ENCODE data around the gene HABP4.
"Not testable (repeated sequence)": the region's sequence is repeated elsewhere in the genome, so short reads cannot be mapped to it uniquely, and the experiment has no call there.

The HABP4 gene

DNA sequence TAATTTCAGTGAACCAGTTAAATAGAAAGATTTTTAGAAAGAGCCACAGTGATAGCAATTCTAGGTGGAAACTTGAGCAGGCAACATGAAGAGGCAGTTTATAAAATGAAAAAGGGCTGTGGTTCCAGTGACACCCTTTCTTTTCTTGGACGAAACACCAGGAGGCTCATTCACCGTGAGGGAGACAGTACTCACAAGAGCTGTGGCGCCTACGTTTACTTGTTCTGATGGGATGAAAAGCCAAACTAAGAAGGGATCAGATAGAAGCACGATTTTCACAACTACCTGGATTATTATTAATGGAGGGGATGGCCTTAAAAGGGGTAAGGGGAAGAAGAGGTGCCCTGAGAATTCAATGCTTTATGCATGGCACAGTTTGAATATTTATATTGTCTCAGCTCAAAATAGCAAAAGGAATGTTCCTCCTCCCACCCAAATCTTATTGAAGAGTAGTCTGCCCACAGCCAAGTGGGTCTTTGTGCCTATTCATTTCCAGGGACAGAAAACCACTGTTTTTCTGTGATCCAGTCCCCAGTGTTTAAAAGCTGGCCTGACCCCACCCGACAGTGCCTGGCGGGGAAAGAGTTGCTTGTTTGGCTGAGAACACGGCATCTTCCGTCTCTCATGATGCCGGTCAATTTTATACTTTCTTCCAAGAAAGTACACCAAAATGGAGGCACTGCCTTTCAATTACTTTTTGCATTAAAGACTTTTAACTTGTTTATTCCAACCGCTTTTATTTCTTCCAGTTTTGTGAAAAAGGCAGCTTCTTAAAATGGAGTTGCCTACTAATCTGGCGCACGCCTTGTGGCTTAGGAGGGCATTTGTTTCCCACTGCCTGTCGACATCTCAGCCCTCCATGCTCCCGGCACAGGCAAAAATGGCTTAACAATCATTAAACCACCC lies 51.9 kb downstream of the HABP4 start:
- DNase-seq, result no peak

DNA sequence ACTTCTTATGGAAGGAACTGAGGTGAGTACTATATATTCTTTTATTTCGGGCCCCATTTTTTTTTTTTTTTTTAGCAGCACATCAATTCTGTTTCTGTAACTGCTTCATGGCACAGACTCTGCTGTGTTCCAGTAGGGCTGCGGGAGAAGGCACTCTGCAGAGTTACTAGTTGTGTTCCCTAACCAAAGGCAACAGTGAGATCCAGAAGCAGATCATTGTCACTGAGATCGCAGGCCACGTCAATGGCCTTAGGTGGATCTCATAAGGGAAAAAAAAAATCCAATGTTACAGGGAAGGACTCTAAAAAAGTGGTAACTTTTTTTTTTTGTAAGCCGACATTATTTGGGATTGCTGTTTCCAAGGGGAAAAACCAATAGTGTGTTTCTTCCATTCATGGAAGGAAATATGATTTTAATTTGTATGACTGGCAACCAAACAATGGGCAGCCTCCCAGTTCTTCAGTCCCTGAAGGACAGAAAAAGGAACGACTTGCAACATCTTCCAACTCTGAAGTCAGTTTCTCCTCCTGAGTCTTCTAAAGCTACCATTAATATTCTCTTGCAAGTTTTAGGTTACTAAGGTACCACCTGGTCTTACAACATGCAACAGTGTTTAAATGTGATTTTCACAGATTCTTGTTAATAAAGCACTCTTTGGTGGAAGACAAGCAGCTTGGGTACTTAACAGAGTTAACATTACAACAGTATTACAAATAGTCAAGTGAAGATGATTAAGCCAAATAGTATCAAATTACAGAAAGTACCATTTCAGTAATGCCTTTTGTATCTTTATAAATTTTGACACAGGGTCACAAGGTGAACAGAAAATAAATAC lies 52.8 kb downstream of the HABP4 start:
- no peak for DNase-seq

DNA sequence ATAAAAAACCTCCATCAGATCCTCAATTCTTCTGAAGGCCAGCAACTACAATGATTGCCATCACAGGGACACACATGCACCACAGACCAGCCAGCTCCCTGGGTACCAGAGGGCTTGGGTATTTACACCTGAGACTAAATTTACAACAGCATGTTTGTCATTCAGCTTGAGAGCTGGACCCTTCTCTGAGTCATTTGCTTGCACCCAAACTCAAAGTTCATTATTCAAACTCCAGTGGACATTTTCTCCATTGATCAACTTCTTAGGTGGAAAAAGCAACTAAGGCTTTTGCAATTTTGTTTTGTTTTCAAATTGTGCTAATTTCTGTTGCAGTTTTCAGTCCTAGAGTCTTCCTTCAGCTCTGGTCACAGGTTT lies 53.4 kb downstream of the HABP4 start:
- not testable (repeated sequence) for DNase-seq

DNA sequence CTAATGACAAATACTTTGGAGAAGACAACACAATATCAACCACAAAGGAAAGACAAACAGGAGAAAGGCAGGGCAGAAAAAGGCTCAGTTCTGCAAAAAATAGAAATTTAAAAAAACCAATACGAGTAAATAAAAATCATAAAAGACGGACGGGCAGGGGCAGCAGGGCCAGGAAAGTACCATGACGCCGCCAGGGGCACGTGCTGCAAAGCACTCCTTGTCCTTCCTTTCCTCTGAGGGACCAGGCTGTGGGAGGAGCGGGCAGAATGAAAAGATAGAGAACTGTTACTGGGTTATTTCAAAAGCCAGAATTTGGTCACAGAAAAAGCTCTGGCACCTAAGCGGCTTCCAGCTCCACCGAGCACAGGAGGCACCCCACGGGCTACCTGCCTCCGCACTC lies 53.9 kb downstream of the HABP4 start:
- no peak for DNase-seq

DNA sequence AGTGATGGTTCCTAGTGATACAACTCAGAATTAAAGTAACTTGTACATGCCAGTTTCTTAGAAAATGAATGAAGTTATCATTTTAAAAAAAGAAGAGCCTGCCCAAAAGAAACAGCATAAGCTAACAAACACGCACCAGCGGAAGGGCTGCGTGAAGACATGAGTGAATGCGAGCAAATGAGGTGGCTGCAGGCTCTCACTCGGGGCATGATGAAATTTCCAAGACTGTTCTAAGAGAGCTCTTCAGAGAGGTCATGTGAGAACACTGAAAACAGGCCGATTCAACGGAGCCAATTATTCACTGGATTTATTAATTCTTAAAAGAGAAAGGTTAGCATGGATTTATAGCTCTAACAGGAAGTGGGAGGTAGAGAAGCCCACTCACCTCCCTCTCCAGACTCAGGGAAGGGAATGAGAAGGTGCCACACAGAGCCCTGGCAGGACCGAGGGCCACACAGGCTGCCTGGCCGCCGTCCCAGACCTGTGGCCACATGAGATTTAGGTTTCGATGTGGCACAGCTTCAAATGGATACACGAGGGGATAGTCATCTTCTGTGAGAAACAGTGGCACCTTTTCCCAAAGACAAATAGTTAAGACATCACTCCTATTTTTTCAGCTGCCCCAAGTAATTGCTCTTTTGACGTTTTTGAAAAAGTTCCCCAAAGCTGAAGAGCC lies 55.5 kb downstream of the HABP4 start:
- no peak for DNase-seq

DNA sequence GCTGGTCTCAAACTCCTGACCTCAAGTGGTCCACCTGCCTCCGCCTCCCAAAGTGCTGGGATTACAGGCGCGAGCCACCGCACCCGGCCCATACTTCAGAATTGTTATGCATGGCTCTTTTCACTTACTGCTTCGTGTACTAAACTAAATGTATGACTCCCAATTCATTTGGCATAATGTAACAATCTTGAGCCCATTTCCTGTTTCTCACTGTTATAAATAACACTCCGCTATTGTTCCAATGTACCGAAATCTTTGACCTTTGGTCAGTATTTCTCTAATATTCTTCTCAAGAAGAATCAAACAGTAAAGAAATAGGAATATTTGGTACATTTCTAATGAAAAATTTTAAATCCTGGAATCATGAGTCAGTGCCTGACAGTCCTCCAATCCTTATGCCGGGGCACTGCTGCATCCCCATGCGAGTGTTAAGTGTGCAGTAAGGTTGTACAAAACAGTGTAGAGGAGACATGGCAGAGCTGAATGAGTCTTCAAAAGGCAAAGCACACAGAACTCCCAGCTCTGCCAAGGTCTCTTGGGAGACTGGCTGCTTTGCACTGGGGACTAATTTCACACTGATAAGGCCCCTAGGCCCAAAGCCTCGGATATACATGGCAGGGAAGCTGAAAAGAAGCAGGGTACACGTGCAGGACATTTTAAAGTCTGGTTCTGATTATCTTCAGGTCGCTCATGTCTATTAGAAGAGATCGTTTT lies 58.4 kb downstream of the HABP4 start:
- no peak for DNase-seq

DNA sequence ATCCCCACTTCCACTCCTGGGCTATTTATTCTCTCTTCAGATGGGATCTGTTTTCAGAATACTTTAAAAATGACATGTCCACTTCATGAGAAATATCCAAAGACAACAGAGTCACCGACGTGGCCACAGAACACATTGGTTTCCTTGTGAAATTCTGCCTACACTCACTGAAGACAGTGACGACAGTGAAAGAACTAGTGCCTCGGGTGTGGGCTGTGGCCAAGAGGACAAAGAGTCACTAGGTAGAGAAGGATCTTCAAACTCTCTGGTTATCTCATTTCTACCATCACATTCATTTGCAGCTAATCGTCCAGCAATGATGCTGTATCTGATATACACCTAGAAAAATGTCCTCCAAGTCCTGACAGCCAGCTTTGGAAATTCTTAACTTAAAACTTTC lies 59.1 kb downstream of the HABP4 start:
- no peak for DNase-seq

DNA sequence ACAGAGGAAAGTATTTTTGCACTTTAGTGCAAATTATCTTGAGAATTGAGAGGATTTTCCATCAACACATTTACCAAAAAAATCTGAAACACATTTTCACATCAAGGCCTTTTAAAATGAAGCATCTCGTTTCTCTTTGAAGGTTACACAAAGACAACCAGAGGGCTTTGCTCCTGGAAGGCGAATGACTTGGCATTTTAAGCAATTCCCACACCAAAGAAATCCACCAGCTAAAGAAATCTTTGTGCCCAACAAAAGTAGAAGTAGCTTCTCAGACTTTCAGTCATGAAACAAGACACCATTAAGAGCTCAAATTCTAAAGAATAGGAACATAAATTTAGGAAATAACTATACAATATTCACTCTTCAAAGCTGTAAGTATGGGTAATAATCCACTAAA lies 59.9 kb downstream of the HABP4 start:
- DNase-seq, result no peak

DNA sequence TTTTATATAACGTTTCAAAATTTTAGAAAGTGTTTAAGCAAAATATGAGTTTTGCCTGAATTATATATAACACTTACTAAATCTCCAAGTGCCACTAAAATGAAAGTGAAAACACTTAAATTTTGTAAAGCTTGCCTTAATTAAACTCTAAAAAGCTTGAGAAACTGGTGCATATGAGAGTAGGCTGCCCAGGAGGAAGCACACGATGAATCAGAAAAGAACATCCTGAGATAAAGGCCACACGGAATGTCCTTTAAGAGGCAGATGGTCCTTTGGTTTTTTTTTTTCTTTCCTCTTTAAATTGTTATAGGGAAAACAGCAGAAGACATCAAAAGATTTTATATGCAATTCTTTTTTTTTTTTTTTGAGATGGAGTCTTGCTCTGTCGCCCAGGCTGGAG lies 60.3 kb downstream of the HABP4 start:
- no peak for DNase-seq

DNA sequence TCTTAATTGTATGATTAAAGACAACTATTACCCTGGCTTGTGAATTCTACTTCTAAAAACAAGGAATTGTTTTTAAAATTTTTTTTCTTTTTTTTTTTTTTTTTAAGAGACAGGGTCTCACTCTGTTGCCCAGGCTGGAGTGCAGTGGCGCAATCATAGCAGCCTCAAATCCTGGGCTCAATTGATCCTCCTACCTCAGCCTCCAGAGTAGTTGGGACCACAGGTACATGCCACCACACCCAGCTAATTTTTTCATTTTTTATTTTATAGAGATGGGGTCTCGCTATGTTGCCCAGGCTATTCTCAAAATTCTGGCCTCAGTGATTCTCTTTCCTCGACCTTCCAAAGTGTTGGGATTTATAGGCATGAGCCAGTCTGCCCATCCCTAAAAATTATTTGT lies 62.3 kb downstream of the HABP4 start:
- no peak for DNase-seq

DNA sequence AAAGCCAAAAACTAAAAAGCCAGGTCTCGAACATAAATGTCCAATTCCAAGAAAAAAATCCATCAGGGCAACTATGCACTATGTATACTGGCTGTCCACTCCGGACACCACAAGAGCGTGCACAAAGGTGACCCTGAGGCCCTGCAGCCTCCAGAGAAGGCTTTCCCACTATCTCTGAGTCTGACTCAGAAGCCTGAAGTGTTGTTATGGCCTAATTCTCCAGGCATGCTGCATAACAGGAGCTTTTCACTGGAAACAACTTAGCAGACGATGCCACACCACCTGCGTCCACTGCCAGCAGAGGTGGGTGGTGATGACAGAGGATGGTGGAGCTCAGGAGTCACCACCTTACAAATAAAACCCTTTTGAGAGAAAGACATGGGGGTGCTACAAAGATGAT lies 63.7 kb downstream of the HABP4 start:
- DNase-seq, result no peak

DNA sequence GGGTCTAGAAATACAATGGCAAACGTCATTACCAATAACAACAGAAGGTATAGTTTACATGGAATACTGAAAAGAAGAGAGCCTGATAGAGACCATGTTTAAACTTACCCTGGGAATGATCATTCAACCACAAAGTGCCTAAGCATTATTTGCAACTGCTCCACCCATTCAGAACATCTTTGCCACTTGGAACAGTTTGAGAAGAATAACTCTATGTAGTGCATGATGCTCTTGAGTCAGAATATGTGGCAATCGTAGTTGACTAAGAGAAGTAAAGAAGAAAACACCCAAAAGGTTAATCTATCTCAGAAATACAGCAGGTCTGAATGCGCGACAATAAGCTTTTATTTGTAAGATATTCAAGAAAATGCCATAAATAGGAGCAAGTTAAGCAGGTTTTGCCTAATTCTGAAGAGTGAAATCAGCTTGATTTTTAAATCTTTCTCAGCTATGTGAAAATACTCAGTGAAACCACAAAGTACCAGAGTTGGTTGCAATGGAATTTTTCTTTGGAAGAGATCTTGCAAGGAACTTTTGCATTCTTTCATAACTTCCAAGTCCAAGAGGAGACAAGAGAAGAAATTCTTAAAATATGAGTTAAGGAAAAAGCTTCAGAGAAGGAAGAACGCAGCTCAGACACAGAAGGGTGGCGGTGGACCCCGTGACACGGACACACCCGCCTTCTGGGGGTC lies 64.3 kb downstream of the HABP4 start:
- DNase-seq, result no peak

DNA sequence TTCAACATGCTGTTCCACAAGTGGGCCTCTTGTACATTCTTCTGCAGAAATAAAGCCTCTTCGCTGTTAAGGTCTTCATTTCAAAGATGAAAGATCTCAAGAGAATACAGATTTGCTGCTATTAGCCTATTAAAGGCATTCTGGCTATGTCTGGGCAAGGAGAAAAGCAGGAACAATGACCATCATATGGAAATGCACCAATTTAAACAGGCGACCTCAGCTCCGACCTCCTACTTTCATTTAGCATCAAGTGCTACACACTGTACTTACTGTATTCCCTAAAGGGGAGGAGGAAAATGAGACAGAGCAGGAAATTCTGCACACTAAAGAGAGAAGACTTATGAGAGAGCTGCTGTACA lies 64.8 kb downstream of the HABP4 start:
- no peak for DNase-seq

DNA sequence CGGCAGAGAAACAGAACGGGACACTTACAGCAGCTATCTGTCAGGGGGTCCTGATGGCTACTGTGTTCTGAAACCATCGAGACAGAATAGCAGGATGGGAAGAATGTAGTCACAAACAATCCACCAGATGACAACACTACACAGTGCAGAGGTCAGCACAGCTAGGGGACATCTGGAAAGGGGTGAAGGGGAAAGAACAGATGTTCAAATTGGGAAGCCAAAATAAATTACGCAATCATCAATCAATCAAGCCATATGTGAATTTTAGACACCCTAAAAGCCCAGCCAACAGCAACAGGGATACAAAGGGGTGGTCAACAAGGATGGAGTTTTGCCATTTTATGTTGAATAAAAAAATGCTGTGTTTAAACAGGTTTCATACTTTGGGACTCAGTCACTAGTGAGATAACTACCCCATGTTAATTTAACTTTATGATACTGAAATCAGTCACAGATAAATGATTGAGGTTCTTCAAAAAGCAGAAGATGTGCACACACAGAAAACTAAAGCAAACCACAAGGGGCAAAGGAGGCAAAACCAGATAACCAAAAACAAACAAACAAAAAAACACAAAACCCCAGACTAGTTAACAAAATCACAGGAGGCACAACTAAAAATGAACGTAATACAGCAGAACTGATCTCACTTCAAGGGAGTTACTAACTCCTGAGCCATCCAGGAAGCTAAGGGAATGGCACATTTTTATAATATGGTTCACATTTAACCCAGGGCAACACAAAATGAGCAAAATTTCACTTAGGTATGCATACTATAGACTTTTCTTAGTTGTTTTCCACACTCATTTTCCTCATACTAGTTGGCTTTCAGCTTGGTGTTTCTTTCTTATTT lies 65.9 kb downstream of the HABP4 start:
- no peak for DNase-seq

DNA sequence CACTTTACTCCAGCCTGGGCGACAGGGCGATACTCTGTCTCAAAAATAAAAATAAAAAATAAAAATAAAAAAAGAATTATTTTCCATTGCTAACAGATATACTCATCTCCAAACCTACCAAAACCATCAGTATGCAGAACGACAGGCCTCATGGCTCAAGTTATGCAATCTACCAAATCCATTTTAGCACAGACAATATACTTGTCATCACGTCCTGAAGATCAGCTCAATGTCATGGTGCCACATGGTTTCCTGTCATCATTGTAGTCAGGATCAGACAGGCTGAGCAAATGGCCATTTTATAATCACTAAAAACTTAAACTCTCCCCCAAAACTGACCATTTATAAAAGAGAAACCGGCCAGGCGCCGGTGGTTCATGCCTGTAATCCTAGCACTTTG lies 69.1 kb downstream of the HABP4 start:
- DNase-seq, result no peak

DNA sequence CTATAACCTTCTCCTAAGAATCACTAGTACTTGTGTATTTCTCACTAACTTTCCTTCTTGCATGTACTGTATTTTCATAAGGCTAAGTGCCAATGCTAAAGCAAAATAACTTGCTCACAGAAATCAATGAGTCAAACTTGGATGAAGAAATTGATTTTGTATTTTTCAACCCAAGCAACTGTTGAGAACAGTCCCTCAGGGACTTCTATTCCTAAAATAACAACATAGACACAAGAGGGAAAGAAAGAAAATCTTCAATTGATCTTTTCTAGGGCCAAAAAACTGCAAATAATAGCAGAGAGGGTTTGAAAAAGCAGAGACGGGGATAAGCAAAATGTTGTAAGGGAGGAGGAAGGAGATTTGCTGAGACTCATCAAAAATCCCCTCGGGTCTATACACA lies 69.8 kb downstream of the HABP4 start:
- DNase-seq, result no peak

DNA sequence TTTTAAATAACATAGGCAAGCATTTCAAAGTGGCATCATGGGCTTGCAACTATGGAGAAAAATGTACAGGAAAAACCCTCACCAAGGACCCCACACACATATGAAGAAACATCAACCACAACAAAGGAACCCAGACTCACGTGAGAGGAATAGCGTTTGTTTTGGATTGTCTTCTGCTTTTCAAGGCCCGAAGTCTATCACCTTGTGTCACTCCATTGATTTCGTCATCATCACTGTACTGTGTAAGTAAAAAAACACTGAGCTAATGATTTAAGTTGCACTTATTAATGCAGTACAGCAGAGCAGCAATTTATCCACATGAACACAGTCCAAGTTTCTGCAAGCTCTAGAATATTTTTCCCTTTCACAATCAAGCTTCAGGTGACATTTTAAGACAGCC lies 72.4 kb downstream of the HABP4 start:
- DNase-seq, result no peak

DNA sequence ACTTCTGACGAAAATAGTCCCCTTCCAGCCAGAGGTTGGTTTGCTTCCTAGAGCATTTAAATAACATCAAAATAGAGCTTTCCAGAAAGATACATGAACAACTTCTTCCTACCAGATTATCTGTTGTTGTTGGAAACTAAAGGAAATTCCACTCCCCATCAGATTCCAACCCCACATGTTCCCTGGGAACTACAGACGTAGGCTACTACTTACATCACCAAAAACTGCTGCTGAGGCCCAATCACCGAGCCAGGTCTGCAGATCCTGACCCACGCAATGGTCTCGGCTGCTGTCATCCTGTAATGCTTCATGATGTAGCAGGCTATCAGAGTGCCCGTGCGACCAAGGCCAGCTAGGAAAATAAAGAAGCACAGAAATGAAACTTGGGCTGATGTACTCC lies 73.4 kb downstream of the HABP4 start:
- DNase-seq, result no peak

DNA sequence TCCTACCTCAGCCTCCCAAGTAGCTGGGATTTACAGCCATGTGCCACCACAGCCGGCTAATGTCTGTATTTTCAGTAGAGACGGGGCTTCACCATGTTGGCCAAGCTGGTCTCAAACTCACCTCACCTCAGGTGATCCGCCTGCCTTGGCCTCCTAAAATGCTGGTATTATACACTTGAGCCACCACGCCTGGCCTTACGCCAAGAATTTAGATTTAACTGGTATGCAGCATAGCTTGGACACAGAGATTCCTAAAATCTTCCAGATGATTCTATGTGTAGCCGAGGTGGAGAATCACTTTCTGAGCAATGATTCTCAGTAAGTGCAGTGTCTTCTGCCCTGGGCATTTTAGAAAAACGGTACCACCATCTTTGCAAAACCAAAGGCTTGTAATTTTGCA lies 74.1 kb downstream of the HABP4 start:
- DNase-seq, result no peak

DNA sequence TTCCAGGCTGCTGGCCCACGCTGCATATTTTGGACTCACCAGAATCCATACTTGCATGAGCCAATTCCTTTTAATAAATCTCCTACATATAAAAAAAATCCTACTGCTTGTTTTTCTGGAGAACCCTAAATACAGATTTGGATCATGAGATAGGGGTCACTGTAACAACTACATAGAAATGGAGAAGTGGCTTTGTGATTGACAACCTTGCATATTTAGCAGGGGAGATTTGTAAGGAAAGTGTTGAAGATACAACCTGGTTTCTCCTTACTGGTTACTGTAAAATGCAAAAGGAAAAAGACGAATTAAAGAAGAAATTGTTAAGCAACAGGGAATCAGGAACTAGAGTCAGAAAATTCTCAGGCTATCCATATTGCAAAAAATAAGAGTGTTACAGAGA lies 74.8 kb downstream of the HABP4 start:
- no peak for DNase-seq

DNA sequence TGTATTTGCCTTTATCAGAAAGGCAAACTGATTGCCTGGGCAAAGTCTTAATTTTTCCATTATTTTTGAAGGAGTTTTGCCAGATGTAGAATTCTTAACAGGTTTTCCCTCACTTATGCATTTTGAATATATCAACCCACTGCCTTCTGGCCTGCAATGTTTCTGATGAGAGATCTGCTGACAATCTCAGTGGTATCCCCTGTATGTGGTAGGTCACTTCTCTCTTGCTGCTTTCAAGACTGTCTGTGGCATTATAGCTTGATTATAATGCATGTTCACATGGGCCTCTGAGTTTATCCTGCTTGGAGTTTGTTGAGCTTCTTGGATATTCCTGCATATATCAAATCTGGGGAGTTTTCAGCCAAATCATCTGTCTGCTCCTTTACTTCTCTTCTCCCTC lies 82.2 kb downstream of the HABP4 start:
- DNase-seq, result no peak

DNA sequence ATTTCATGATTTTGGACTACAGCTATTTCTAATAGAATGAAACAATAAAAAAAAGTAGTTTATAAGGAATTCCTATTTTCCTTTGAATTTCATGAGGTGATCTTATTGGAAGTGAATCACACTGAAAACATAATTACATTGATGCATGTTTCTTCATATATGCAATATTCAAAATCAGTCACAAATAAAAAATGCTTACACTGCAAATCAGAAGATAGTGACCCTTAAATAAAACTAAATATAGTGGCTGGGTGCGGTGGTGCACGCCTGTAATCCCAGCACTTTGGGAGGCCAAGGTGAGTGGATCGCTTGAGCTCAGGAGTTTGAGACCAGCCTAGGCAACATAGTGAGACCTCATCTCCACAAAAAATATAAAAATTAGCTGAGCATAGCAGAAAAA lies 90.1 kb downstream of the HABP4 start:
- DNase-seq, result no peak
